ENCODE data around the gene LCE7A.
A peak's percentile ranks its signal among the peaks of the same experiment; 100 is the strongest.

LCE7A gene

DNA sequence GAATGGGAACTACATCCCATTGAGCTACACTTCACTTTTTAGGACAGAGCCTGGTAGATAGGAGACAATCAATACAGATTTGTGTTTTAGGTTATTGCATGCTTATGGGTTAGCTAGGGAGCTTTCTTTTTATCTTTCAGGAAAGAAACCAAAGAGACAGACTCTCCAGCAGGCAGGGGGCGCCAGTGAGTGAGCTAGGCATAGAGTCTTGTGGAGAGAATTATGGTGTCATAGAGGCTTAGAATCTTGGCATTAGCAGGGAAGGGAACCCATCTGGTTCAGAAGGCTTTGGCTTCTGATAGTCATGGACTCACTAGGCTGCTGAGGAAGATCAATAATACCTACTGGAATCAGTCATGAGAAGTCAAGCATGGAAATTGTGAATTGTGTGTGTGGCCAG, 18.2 kb downstream of the LCE7A start, which contains the start of gene SMCP:
TSS of gene SMCP (plus strand) at position 281 of the 400 bp plus-strand sequence. CDS start 6,101 bp downstream, outside the sequence.
- H3K14ac ChIP-seq (ENCODE audit: low read length) = no peak within 1 kb of the TSS
- H3K79me1 ChIP-seq (ENCODE audit: low read length) = no peaks in the 10 kb centered on the region
- no peaks in the 10 kb centered on the region for H3K79me2 ChIP-seq (ENCODE audit: control insufficient read depth, insufficient read depth, low read length, poor library complexity)
- H3K27ac ChIP-seq (ENCODE audit: low read depth, low read length) = no peak within 1 kb of the TSS
- no peaks in the 10 kb centered on the region for H3K27me3 ChIP-seq (ENCODE audit: insufficient read depth, low read length)
- no peak within 1 kb of the TSS for H4K91ac ChIP-seq (ENCODE audit: low read depth, low read length)
- no peak within 1 kb of the TSS for H2BK12ac ChIP-seq (ENCODE audit: low read length)
- no peak within 1 kb of the TSS for H2AFZ ChIP-seq (ENCODE audit: insufficient read depth, low read length, poor library complexity)
- no peak within 1 kb of the TSS for H3K4me2 ChIP-seq (ENCODE audit: low read length)
- no peak within 1 kb of the TSS for H3K9ac ChIP-seq (ENCODE audit: low read length)
- H2BK120ac ChIP-seq (ENCODE audit: insufficient read depth, low read length, poor library complexity) = no peak within 1 kb of the TSS
- no peaks in the 10 kb centered on the region for H3K4me1 ChIP-seq (ENCODE audit: control insufficient read depth in 1 of 2, insufficient read depth in 2 of 2, low read length in 2 of 2)
- H3K18ac ChIP-seq (ENCODE audit: low read length) = no peak within 1 kb of the TSS
- WGBS (ENCODE audit: extremely low coverage, insufficient coverage, insufficient read length) = no CpG with 5 or more reads among the region's 1 CpG
- peaks cover 6% of the 10 kb centered on the region for H3K9me3 ChIP-seq (ENCODE audit: insufficient read depth, low read depth, low read length)
- peak in 1 of 2 donors; percentile 35 for DNase-seq
- no peak within 1 kb of the TSS for H4K8ac ChIP-seq (ENCODE audit: low read depth, low read length)
- no peaks in the 10 kb centered on the region for H3K36me3 ChIP-seq (ENCODE audit: control insufficient read depth in 1 of 2, insufficient read depth in 2 of 2, low read length in 2 of 2)
- no peak within 1 kb of the TSS for H2BK5ac ChIP-seq (ENCODE audit: low read depth, low read length, poor library complexity)
- H3K23ac ChIP-seq (ENCODE audit: low read length) = no peak within 1 kb of the TSS
- H2AK5ac ChIP-seq (ENCODE audit: low read length) = no peak within 1 kb of the TSS
- H3K4ac ChIP-seq (ENCODE audit: low read depth, low read length) = no peak within 1 kb of the TSS
- no peak within 1 kb of the TSS for H4K12ac ChIP-seq (ENCODE audit: low read depth, low read length)
- H3K4me3 ChIP-seq (ENCODE audit: low read depth, low read length) = no peak within 1 kb of the TSS

DNA sequence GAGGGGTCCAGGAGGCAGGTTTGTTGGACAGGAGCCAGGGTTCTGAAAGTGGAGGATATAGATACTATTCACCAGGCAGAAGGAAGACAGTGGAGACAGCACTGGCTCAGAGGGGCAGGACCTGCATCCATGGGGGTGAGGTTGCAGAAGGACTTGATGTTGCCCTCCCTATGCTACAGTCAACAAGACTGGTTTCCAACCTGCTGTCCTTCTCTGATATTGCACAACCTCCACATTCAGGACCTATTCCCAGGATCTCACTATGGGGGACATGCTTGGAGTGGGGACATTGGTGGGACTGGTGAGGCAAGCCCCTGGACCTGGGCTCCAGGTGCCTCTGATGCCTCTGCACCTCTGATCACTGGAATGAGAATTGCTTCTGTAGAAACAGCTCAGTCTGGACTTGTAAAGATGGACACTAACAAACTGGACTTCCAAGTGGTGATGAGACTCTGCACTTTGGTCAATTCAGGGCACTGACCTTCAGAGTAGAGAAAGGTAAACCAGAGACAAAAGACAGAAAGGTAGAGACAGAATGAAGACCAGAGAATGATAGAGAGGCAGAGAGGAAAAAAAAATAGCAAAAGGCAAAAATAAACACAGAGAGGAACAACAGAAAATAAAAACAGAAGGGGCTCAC, 19.9 kb downstream of the LCE7A start:
- Histone ChIP-seq H3K4me1 (ENCODE audit: control insufficient read depth in 1 of 2, insufficient read depth in 2 of 2, low read length in 2 of 2) (no peaks in the 10 kb centered on the region), H3K27me3 (ENCODE audit: insufficient read depth, low read length) (no peaks in the 10 kb centered on the region), H4K12ac (ENCODE audit: low read depth, low read length) (no peak overlapping the region), H3K4me3 (ENCODE audit: low read depth, low read length) (no peak overlapping the region), H3K14ac (ENCODE audit: low read length) (no peak overlapping the region), H3K4ac (ENCODE audit: low read depth, low read length) (no peak overlapping the region), H2BK12ac (ENCODE audit: low read length) (no peak overlapping the region), H3K27ac (ENCODE audit: low read depth, low read length) (no peak overlapping the region), H3K9me3 (ENCODE audit: insufficient read depth, low read depth, low read length) (peaks cover 10% of the 10 kb centered on the region), H3K4me2 (ENCODE audit: low read length) (no peak overlapping the region), H3K18ac (ENCODE audit: low read length) (no peak overlapping the region), H2BK5ac (ENCODE audit: low read depth, low read length, poor library complexity) (no peak overlapping the region), H3K79me1 (ENCODE audit: low read length) (no peaks in the 10 kb centered on the region), H4K91ac (ENCODE audit: low read depth, low read length) (no peak overlapping the region), H3K79me2 (ENCODE audit: control insufficient read depth, insufficient read depth, low read length, poor library complexity) (no peaks in the 10 kb centered on the region), H4K8ac (ENCODE audit: low read depth, low read length) (no peak overlapping the region), H2AFZ (ENCODE audit: insufficient read depth, low read length, poor library complexity) (no peak overlapping the region), H2AK5ac (ENCODE audit: low read length) (no peak overlapping the region), H2BK120ac (ENCODE audit: insufficient read depth, low read length, poor library complexity) (no peak overlapping the region), H3K23ac (ENCODE audit: low read length) (no peak overlapping the region), H3K36me3 (ENCODE audit: control insufficient read depth in 1 of 2, insufficient read depth in 2 of 2, low read length in 2 of 2) (no peaks in the 10 kb centered on the region), H3K9ac (ENCODE audit: low read length) (no peak overlapping the region)
- DNase-seq = no peak

DNA sequence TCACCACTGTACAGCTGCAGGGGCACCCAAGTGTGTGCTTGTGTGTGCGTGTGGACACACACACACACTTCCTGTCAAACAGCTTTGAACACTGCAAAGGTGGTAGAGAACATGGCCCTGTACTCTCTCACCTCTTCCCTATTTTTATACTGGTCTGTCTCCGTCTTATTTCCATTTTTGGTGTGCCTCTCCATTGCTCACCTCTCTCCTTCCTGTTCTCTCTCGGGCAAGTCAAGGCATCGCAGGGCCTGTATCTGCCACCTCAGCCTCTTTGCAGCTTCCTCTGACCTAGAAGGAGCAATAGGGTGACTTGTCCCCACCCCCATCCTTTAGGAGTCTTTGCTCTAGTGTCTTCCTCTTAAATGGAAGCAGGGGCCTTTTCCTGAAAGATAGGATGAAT, 20.5 kb downstream of the LCE7A start:
- H3K9ac ChIP-seq (ENCODE audit: low read length) = no peak overlapping the region
- H3K18ac ChIP-seq (ENCODE audit: low read length) = no peak overlapping the region
- H4K91ac ChIP-seq (ENCODE audit: low read depth, low read length) = no peak overlapping the region
- H2AFZ ChIP-seq (ENCODE audit: insufficient read depth, low read length, poor library complexity) = no peak overlapping the region
- H3K4me1 ChIP-seq (ENCODE audit: control insufficient read depth in 1 of 2, insufficient read depth in 2 of 2, low read length in 2 of 2) = no peaks in the 10 kb centered on the region
- peaks cover 10% of the 10 kb centered on the region for H3K9me3 ChIP-seq (ENCODE audit: insufficient read depth, low read depth, low read length)
- no peaks in the 10 kb centered on the region for H3K36me3 ChIP-seq (ENCODE audit: control insufficient read depth in 1 of 2, insufficient read depth in 2 of 2, low read length in 2 of 2)
- no peak overlapping the region for H3K4me3 ChIP-seq (ENCODE audit: low read depth, low read length)
- H3K14ac ChIP-seq (ENCODE audit: low read length) = no peak overlapping the region
- H3K4me2 ChIP-seq (ENCODE audit: low read length) = no peak overlapping the region
- H3K23ac ChIP-seq (ENCODE audit: low read length) = no peak overlapping the region
- H3K4ac ChIP-seq (ENCODE audit: low read depth, low read length) = no peak overlapping the region
- H3K79me1 ChIP-seq (ENCODE audit: low read length) = no peaks in the 10 kb centered on the region
- no peaks in the 10 kb centered on the region for H3K27me3 ChIP-seq (ENCODE audit: insufficient read depth, low read length)
- no peak for DNase-seq
- H2AK5ac ChIP-seq (ENCODE audit: low read length) = no peak overlapping the region
- H2BK12ac ChIP-seq (ENCODE audit: low read length) = no peak overlapping the region
- H3K79me2 ChIP-seq (ENCODE audit: control insufficient read depth, insufficient read depth, low read length, poor library complexity) = no peaks in the 10 kb centered on the region
- H4K8ac ChIP-seq (ENCODE audit: low read depth, low read length) = no peak overlapping the region
- H2BK5ac ChIP-seq (ENCODE audit: low read depth, low read length, poor library complexity) = no peak overlapping the region
- no peak overlapping the region for H4K12ac ChIP-seq (ENCODE audit: low read depth, low read length)
- WGBS (ENCODE audit: extremely low coverage, insufficient coverage, insufficient read length) = no CpG with 5 or more reads among the region's 4 CpGs
- no peak overlapping the region for H2BK120ac ChIP-seq (ENCODE audit: insufficient read depth, low read length, poor library complexity)
- H3K27ac ChIP-seq (ENCODE audit: low read depth, low read length) = no peak overlapping the region

DNA sequence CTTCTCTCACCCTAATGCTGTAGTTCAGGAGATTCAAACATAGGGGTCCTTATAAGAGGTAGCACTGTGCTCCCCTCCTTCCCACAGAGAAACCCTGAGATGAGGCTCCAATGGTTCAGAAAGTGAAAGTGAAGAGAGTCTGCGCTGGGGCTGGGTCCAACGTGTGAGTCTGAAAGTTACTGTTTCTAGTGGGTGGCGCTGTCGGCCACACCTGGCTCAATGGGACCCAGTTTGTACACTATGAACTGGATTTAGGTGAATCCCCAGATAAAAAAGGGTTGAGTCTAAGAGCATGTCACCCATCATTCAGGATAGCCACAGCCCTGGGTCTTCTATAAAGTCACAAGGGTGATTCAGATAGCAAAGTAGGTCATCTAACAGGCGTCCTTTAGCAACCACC, 21.1 kb downstream of the LCE7A start:
- Histone ChIP-seq H3K27me3 (ENCODE audit: insufficient read depth, low read length) (no peaks in the 10 kb centered on the region), H3K27ac (ENCODE audit: low read depth, low read length) (no peak overlapping the region), H3K18ac (ENCODE audit: low read length) (no peak overlapping the region), H3K4ac (ENCODE audit: low read depth, low read length) (no peak overlapping the region), H3K4me3 (ENCODE audit: low read depth, low read length) (no peak overlapping the region), H4K12ac (ENCODE audit: low read depth, low read length) (no peak overlapping the region), H2AFZ (ENCODE audit: insufficient read depth, low read length, poor library complexity) (no peak overlapping the region), H3K79me2 (ENCODE audit: control insufficient read depth, insufficient read depth, low read length, poor library complexity) (no peaks in the 10 kb centered on the region), H3K36me3 (ENCODE audit: control insufficient read depth in 1 of 2, insufficient read depth in 2 of 2, low read length in 2 of 2) (no peaks in the 10 kb centered on the region), H2BK5ac (ENCODE audit: low read depth, low read length, poor library complexity) (no peak overlapping the region), H4K8ac (ENCODE audit: low read depth, low read length) (no peak overlapping the region), H3K4me2 (ENCODE audit: low read length) (no peak overlapping the region), H2AK5ac (ENCODE audit: low read length) (no peak overlapping the region), H3K4me1 (ENCODE audit: control insufficient read depth in 1 of 2, insufficient read depth in 2 of 2, low read length in 2 of 2) (no peaks in the 10 kb centered on the region), H3K23ac (ENCODE audit: low read length) (no peak overlapping the region), H3K79me1 (ENCODE audit: low read length) (no peaks in the 10 kb centered on the region), H3K9ac (ENCODE audit: low read length) (no peak overlapping the region), H2BK120ac (ENCODE audit: insufficient read depth, low read length, poor library complexity) (no peak overlapping the region), H4K91ac (ENCODE audit: low read depth, low read length) (no peak overlapping the region), H3K9me3 (ENCODE audit: insufficient read depth, low read depth, low read length) (peaks cover 10% of the 10 kb centered on the region), H2BK12ac (ENCODE audit: low read length) (no peak overlapping the region), H3K14ac (ENCODE audit: low read length) (no peak overlapping the region)
- WGBS (ENCODE audit: extremely low coverage, insufficient coverage, insufficient read length) = no CpG with 5 or more reads among the region's 5 CpGs
- DNase-seq = no peak

Data from trophoblast cell (in vitro differentiated cells and primary cell).